Putamen (tissue), 1 donor: ENCODE results near the gene RWDD4.

Source experiments
- DNase-seq: peaks from one replicate; pipeline ENCODE4 v3.0.0-alpha.2; 2016; ENCODE audit warnings: low spot score

RWDD4 gene

GRCh38 chr4:183600189-183600685 lies 58.7 kb downstream of the RWDD4 start:
- DNase-seq = no peak

- DNase-seq = no peak
Measured at GRCh38 chr4:183599690-183600089, 59.3 kb downstream of the RWDD4 start.

- no peak for DNase-seq
Measured at GRCh38 chr4:183599284-183599683, 59.7 kb downstream of the RWDD4 start.

- no peak for DNase-seq
Measured at GRCh38 chr4:183596067-183596757, 62.8 kb downstream of the RWDD4 start.

GRCh38 chr4:183594823-183595222 lies 64.2 kb downstream of the RWDD4 start:
- no peak for DNase-seq

- DNase-seq = no peak
Measured at GRCh38 chr4:183591301-183591700, 67.7 kb downstream of the RWDD4 start.
